ENCODE data around the gene POU2AF1.

Gene POU2AF1

GRCh38 chr11:111360150-111361043 is 18.7 kb downstream of the POU2AF1 start:
- no peak for DNase-seq

DNA sequence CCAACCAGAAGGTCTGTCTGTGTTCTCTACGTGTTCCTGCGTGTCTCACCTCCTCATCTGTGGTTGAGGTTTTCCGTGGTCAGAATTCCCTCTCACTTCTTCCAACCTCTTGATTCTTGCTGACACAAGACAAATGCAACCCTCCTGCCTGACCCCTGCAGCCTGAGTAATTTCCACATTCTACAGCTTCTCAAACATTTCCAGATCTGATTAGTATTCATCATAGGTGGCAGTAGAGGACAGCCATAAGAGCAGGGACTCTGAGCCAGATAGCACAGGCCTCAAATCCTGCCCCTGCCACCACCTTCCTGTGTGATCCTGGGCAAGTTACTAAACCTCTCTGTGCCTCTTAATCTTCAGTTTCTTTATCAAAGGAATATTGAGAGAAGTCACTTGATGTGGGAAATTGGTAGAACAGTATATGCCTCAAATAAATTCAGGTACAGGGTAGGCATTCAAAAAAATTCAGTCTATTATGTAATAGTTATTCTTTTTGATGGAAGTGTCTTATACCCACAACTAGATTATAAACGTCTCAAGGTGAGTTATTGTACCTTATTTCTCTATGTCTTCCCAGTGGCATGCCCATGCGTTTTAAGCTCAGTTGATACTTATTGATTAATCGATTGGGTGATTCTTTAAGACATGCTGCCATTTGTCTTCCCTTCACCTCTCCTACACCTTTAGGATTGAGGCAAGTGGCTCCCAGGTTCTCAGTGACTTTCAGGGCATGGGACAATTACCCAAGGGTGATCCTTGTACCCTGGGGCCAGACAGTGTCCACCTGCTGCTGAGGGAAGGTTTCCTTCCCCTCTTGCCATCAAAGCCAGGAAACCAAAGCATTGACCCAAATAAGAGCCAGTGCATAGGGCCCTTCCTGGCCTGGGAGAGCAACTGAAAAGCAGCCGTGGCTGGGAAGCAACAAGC is 19.6 kb downstream of the POU2AF1 start:
- DNase-seq: no peak

- DNase-seq: no peak
These were observed 20.8 kb downstream of the POU2AF1 start for GRCh38 chr11:111358038-111359001.

- DNase-seq: no peak
These were observed 21.7 kb downstream of the POU2AF1 start for GRCh38 chr11:111357150-111358037.

DNA sequence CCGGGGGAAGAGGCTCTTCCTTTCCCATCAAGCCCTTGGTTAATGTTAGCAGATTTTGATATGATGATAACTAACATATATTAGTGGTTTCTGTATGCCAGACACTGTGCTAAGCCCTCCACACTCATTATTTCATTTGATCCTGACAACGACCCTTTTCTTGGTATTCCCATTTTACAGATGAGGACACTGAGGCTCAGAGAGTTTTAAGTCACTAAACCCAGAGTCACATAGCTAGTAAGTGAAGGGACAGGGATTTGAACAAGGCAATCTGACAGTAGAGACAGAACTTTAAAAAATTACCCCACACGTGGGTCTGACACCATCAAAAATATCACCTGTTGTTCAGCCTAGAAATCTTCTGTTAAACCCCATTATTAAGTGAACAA is 22.4 kb downstream of the POU2AF1 start:
- DNase-seq: no peak

DNA sequence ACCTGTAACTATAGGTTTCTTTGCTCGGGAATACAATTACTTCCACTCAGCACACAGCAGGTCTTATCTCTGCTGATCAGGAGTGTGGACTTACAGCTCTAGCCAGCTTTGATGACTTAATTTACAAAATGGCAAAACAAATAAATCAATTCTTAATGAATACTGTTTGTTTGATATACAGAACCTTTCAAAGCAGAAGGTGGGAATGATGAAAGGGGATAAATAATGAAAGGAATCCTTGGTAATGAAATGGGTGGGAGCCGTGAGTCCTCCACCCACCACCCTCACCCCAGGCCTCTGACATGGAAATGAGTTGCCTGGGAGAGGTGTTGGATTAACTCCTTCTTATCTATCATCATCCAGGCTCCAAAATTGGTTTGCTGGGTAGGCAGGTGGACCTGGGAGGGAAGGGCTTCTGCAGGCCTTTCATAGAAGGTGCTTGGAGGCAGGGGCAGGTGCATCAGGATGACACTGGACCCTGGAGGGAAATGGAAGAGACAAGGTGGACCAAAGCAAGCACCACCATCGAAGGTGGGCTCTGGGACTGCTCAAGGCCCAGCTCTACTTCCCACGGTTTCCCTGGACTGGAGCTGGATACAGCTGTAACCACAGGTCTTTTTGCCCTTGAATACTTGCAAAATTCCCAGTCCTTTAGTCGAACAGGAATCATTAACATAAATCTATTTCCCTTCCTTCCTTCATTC is 23.0 kb downstream of the POU2AF1 start:
- DNase-seq: no peak

DNA sequence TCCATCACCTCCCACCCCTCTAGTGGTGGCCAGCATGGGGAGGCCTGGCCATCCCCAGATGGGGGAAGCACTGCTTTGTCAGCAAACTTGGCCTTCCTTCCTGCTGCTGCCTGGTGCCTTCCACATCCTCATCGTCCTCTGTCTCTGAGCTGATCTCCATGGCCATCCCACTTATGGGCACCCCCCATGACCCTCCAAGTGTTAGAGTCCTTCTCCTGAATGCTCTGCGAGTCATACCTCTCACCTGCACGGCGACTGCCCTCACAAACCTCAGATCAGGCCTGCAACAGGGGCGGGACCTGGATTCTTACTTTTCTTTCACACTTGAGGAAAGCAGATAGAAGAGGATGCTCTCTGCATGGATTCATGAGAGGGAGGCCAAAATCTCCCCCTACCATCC is 24.0 kb downstream of the POU2AF1 start:
- no peak for DNase-seq

DNA sequence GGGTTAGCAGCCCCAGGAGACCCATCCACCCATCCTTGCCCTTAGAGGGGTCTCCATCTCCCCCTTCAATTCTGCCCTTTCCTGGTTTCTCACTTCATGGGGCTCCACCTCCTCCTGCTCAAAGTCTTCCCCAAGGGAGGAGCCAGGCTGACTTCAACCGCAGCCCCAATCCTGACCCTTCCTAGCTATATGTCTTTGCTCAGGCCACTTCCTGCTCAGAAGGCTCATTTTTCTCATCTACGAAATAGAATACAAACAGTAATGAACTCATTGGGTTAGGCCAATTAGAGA is 24.5 kb downstream of the POU2AF1 start:
- DNase-seq: no peak

GRCh38 chr11:111353776-111354600 is 25.1 kb downstream of the POU2AF1 start:
- DNase-seq: no peak

- no peak for DNase-seq
These were observed 26.0 kb downstream of the POU2AF1 start for GRCh38 chr11:111352935-111353710.

GRCh38 chr11:111352231-111352746 is 26.8 kb downstream of the POU2AF1 start:
- DNase-seq: no peak

DNA sequence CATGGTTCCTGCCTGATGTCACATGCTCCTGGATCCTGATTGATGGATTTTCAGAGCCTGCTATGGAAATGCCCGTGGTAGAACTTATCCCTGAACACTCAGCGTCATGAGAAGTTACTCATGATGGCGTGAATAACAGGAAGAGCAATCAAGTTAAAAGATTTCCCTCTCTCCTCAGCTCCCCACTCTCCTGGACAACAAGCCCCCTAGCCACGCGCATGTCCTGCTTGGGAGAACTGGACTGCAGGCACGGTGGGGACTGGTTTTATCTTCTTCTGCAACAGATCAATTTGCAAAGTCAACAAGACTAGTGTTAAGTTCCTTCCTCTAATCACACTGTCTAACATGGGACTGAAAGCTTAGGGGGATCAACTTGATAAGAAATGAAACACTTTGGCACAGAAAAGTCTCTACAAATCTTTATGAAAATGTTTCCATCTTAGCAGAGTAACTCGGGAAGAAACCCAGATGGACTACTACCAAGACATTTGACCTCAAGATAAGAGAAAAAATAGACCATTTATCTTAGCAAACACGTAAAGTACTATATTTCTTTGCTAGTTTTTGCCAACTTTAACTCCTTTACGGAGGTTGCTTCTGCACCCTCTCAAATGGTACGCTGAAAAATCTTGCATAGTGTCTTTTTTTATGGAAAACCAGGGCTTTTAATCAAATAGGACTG is 27.6 kb downstream of the POU2AF1 start:
- DNase-seq: no peak

- DNase-seq: no peak
These were observed 28.3 kb downstream of the POU2AF1 start for GRCh38 chr11:111350811-111351210.

DNA sequence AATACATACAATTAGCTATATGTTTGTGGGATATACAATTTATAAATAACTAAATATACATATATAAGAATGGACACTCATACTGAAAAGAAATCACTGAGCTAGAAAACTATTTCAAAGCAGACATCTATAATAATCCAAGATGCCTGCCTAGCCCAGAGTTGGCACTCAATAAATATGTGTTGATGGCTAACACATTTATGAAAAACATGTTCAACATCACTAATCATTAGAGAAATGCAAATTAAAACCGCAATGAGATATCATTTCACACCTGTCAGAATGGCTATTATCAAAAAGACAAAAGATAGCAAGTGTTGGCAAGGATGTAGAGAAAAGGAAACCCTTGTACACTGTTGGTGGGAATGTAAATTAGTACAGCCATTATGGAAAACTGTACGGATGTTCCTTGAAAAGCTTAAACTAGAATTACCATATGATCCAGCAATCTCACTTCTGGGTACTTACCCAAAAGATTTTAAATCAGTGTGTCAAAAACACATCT is 29.8 kb downstream of the POU2AF1 start:
- no peak for DNase-seq

DNA sequence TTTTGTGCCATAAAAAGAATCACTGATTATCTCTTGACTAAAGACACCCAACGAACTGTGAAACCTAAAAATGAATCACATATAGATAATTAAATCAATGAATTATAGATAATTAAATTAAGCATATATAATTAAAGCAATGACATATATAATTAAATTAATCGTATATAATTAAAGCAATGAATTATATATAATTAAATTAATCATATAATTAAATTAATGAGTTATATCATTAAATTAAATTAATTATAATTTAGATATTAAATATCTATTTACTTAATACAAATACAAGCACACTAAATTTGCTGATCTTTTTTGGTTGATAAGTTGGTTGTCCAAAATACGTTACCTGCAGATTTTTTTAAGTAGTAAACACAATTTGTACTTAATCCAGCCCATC is 30.9 kb downstream of the POU2AF1 start:
- no peak for DNase-seq

DNA sequence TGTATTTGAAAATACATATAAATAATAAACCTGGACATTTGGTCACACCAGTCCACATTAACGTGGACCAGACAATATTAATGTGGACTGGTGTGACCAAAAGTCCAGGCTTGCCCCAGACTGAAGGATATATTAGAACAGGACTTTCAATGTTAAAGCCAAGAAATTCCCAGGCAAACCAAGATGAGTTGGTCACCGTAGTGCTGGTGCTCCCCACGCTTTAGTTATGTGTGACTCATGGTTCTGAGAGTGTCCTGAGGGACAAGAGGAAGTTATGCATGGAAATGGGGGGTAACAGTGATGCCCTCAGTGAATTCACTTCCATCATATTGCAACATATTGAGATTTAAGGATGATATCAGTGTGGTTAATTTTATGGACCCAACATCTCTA is 31.4 kb downstream of the POU2AF1 start:
- no peak for DNase-seq

DNA sequence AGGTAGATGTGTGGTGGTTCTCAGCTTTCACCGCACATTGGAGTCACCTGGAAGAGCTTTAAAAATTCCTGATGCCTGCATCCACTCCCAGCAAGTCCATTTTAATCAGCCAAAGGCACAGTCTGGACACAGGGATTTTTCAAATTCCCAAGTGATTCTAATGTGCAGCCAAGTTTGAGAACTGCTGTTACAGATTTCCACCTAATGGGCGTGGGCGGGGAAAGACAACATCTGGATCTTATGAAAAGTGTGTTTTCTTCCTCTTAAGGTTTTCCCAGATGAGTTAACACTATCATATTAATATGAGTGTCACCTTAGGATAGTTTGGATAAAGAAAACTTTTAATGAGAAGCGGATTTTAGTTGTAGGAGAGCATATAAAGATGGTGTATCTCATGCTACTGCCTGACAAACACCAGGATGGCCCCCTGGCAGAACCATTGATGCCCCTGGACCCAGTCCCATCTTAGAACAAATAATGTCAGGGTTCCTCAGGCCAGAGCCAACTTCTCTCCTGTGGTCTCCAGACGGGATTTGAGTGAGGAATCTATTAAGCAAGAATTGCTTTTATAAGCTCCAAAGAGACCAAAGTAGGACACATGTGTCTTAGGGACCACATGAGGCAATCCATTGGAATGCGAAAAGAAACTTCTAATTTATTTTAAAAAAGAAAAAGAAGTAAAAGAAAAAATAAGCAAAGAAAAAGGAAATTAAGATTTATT is 31.9 kb downstream of the POU2AF1 start:
- no peak for DNase-seq

Data from C1 segment of cervical spinal cord (tissue), 14 donors.